Testis (tissue), 3 donors: ENCODE data around the gene VMP1. TPM values are rescaled to one million over a fixed set of nuclear protein-coding genes. Genes with fewer than 3 reads are reported as not detected.
"Not testable (repeated sequence)": the region's sequence is repeated elsewhere in the genome, so short reads cannot be mapped to it uniquely, and the experiment has no call there.

Experiments used
- DNase-seq: peaks from one replicate; pipeline ENCODE4 v3.0.0-alpha.2; 2019
- H3K27ac ChIP-seq, 2 donors: fragments of 200-600 bp; sonication (generic); one replicate each; pipeline ENCODE4 v1.5.1; 2019
- H3K27me3 ChIP-seq: fragments of 200-600 bp; sonication (generic); one replicate; pipeline ENCODE4 v1.5.1; 2019
- H3K36me3 ChIP-seq: fragments of 200-600 bp; sonication (generic); one replicate; pipeline ENCODE4 v1.5.1; 2017; ENCODE audit warnings: low read depth; ENCODE audit errors: missing control alignments
- H3K4me1 ChIP-seq: fragments of 200-600 bp; sonication (generic); one replicate; pipeline ENCODE4 v1.5.1; 2019
- H3K4me3 ChIP-seq, 2 donors: fragments of 200-600 bp; sonication (generic); one replicate each; pipeline ENCODE4 v1.5.1; 2017 to 2019
- H3K9me3 ChIP-seq: fragments of 200-600 bp; sonication (generic); one replicate; pipeline ENCODE4 v1.5.1; 2017
- POLR2A ChIP-seq: fragments of 450-650 bp; IDR thresholded peaks from one replicate; pipeline ENCODE4 v1.6.1; 2017; ENCODE audit warnings: antibody characterized with exemption, mild to moderate bottlenecking, moderate library complexity
- WGBS, 2 donors: methylation state at CpG; one replicate each; pipeline ENCODE4 v1.1.5; 2018; 5-methylcytosine and 5-hydroxymethylcytosine counted together
- intact Hi-C: fragments of 100-400 bp; cut with DNase I; formaldehyde crosslinking; loops from one replicate; pipeline ENCODE4 v1.15.1; 2023; ENCODE audit warnings: low total_unique reads
- polyA plus RNA-seq: library from polyadenylated mRNA; stranded (reverse); fragments of 350-450 nt; fragmentation: Illumina TruSeq; extraction: RNeasy Lipid Tissue Mini Kit (QIAGEN cat#74804); gene quantifications from one replicate; pipeline ENCODE4 v1.2.3, GENCODE V29; 2014; ENCODE audit warnings: low read depth, low replicate concordance; ENCODE audit not compliant: insufficient read depth
- total RNA-seq, 2 donors: library from RNA; depleted of rRNA; stranded (reverse); fragments of >200 nt; gene quantifications; one replicate each; pipeline ENCODE4 v1.2.3, GENCODE V29; 2016
- TF ChIP-seq, protein P1 (sequence below), 3 experiments: fragments of 450-650 bp in 2 of 3; fragments of 200-600 bp in 1 of 3; sonication (generic) in 1 of 3; IDR thresholded peaks; one replicate each; pipeline ENCODE4 v1.5.1; 2016 to 2019; ENCODE audit warnings: antibody characterized with exemption in 3 of 3, mild to moderate bottlenecking in 2 of 3, moderate library complexity in 1 of 3

The VMP1 gene
- total and polyA plus RNA-seq, 3 donors from 2014 or later = 63.1 to 144 (median 108) TPM

DNA sequence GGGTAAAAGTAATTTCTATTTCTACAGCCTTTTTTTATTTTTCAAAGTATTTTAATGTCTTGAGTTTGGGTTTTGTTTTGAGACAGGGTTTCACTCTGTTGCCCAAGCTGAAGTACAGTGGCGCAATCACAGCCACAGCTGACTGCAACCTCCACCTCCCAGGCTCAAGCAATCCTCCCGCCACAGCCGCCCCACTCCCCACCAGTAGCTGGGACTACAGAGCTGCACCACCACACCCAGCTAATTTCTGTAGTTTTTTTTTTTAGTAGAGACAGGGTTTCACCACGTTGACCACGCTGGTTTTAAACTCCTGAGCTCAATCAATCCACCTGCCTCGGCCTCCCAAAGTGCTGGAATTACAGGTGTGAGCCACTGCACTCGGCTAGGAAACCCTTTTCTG, 141.3 kb downstream of the VMP1 start:
- no peak overlapping the region for H3K27ac ChIP-seq
- no peak for TF ChIP-seq POLR2A
- TF ChIP-seq, protein P1, sequence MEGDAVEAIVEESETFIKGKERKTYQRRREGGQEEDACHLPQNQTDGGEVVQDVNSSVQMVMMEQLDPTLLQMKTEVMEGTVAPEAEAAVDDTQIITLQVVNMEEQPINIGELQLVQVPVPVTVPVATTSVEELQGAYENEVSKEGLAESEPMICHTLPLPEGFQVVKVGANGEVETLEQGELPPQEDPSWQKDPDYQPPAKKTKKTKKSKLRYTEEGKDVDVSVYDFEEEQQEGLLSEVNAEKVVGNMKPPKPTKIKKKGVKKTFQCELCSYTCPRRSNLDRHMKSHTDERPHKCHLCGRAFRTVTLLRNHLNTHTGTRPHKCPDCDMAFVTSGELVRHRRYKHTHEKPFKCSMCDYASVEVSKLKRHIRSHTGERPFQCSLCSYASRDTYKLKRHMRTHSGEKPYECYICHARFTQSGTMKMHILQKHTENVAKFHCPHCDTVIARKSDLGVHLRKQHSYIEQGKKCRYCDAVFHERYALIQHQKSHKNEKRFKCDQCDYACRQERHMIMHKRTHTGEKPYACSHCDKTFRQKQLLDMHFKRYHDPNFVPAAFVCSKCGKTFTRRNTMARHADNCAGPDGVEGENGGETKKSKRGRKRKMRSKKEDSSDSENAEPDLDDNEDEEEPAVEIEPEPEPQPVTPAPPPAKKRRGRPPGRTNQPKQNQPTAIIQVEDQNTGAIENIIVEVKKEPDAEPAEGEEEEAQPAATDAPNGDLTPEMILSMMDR (IDR thresholded peaks at IDR 0.05) = no peak
- H3K36me3 ChIP-seq = no peaks in the 10 kb centered on the region
- no peak overlapping the region for H3K4me3 ChIP-seq
- DNase-seq = peak; percentile 42
- H3K4me1 ChIP-seq = peaks cover 37% of the 10 kb centered on the region
- intact Hi-C loops = no loop called here
- H3K27me3 ChIP-seq = no peaks in the 10 kb centered on the region
- 88 to 89% methylated on average over 7 of the region's 7 CpGs for WGBS, 2 donors
- no peaks in the 10 kb centered on the region for H3K9me3 ChIP-seq

DNA sequence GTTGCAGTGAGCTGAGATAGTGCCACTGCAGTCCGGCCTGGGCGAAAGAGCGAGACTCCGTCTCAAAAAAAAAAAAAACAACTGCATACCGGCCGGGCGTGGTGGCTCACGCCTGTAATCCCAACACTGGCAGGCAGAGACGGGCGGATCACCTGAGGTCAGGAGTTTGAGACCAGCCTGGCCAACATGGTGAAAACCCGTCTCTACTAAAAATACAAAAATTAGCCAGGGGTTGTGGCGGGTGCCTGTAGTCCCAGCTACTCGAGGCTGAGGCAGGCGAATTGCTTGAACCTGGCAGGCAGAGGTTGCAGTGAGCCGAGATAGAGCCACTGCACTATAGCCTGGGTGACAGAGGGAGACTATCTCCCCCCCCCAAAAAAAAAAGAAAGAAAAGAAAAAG, 142.9 kb downstream of the VMP1 start:
- WGBS, 2 donors = 96% methylated on average over 15 of the region's 15 CpGs
- H3K4me1 ChIP-seq = peaks cover 47% of the 10 kb centered on the region
- H3K27me3 ChIP-seq, DNase-seq, H3K4me3 ChIP-seq, intact Hi-C loops, H3K36me3 ChIP-seq, H3K9me3 ChIP-seq, H3K27ac ChIP-seq: not testable (repeated sequence)

- TF ChIP-seq, protein P1 (IDR thresholded peaks at IDR 0.05) = no peak
- TF ChIP-seq POLR2A = no peak
- Histone ChIP-seq H3K27ac (peak overlapping the region; percentile 38 to 39), H3K36me3 (no peaks in the 10 kb centered on the region), H3K4me3 (no peak overlapping the region), H3K9me3 (no peaks in the 10 kb centered on the region), H3K4me1 (peaks cover 34% of the 10 kb centered on the region), H3K27me3 (no peaks in the 10 kb centered on the region)
- intact Hi-C loops = no loop called here
- WGBS, 2 donors = 41 to 48% methylated on average over 11 to 14 of the region's 14 CpGs
- peak; percentile 49 for DNase-seq
Measured at GRCh38 chr17:59851439-59852375, 144.3 kb downstream of the VMP1 start.

- WGBS, 2 donors = 93 to 95% methylated on average over 7 of the region's 7 CpGs
- peak overlapping the region in 1 of 2 donors; percentile 38 for H3K27ac ChIP-seq
- DNase-seq, H3K27me3 ChIP-seq, H3K9me3 ChIP-seq, intact Hi-C loops, H3K36me3 ChIP-seq, H3K4me3 ChIP-seq: not testable (repeated sequence)
- peaks cover 28% of the 10 kb centered on the region for H3K4me1 ChIP-seq
Measured at GRCh38 chr17:59852847-59853167, 145.4 kb downstream of the VMP1 start.

DNA sequence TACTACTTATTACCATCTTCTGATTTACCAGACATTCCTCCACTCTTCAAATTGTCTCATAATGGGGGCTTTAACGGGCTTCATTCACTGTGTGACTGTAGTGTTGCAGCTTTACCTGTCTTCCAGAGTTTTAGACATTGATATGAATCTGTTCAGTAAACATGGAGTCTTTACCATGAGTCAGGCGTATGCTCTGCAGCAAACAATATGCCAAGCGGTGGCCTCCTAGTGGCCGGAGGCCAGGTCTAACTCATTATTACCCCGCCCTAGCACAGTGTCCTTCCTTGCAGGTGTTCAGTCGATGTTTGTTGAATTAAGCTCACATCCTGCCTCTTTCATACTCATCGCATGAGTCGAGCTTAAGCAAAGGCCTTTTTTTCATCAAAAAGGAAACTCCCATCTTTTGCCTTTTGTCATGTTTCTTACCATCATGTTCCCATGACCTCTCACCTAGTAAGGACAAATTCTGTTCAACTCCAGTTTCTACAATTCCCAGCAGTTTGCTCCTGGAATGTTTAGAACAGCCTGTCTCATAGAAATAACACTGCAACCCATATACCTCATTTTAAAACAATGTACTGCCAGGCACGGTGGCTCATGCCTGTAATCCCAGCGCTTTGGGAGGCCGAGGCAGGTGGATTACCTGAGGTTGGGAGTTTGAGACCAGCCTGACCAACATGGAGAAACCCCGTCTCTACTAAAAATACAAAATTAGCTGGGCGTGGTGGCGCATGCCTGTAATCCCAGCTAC, 145.9 kb downstream of the VMP1 start:
- Histone ChIP-seq H3K27me3 (no peaks in the 10 kb centered on the region), H3K27ac (peak overlapping the region in 1 of 2 donors; percentile 38), H3K36me3 (no peaks in the 10 kb centered on the region), H3K4me3 (no peak overlapping the region), H3K4me1 (peaks cover 26% of the 10 kb centered on the region), H3K9me3 (no peaks in the 10 kb centered on the region)
- 61 to 73% methylated on average over 14 of the region's 14 CpGs for WGBS, 2 donors
- no peak for DNase-seq
- TF ChIP-seq, protein P1 (IDR thresholded peaks at IDR 0.05) = no peak
- TF ChIP-seq POLR2A = no peak
- intact Hi-C loops = no loop called here

- H3K36me3 ChIP-seq, DNase-seq, H3K27me3 ChIP-seq, H3K4me3 ChIP-seq, H3K9me3 ChIP-seq, intact Hi-C loops: not testable (repeated sequence)
- 66 to 76% methylated on average over 10 of the region's 10 CpGs for WGBS, 2 donors
- Histone ChIP-seq H3K4me1 (peaks cover 26% of the 10 kb centered on the region), H3K27ac (peak overlapping the region in 1 of 2 donors; percentile 38)
Measured at GRCh38 chr17:59853919-59854729, 146.7 kb downstream of the VMP1 start.
